ENCODE results near the gene TUSC7. TPM values are rescaled to one million over a fixed set of nuclear protein-coding genes. Genes with fewer than 3 reads are reported as not detected.

TUSC7 gene
- total RNA-seq, result not detected in 2 replicates

GRCh38 chr3:116709479-116709878 is at the start of gene TUSC7:
Gene TUSC7, plus strand, starts transcription at chr3:116709779.

Measured in articular chondrocyte of knee joint (primary cell).